Memory B cell (primary cell): ENCODE measurements around the gene LARP1.
"Not testable (repeated sequence)": the region's sequence is repeated elsewhere in the genome, so short reads cannot be mapped to it uniquely, and the experiment has no call there.

ENCODE experiments used
- ATAC-seq: fragments of 150-1000 bp; cut with Tn5 transposase; 2 replicates; pipeline ENCODE4 v1.10.0; 2021; ENCODE audit warnings: low read depth, mild to moderate bottlenecking, moderate library complexity
- DNase-seq, 2 donors: peaks; one replicate each; pipeline ENCODE4 v3.0.0; 2022; ENCODE audit warnings: low spot score in 2 of 2
- H3K27ac Mint-ChIP-seq: one replicate; pipeline ENCODE4 v1.8.0; 2022; ENCODE audit warnings: mild to moderate bottlenecking, moderate library complexity, mixed read lengths
- H3K27me3 Mint-ChIP-seq: one replicate; pipeline ENCODE4 v1.8.0; 2022; ENCODE audit warnings: mixed read lengths
- H3K36me3 Mint-ChIP-seq: one replicate; pipeline ENCODE4 v1.8.0; 2022; ENCODE audit warnings: mild to moderate bottlenecking, mixed read lengths
- H3K4me1 Mint-ChIP-seq: one replicate; pipeline ENCODE4 v1.8.0; 2022; ENCODE audit warnings: mixed read lengths
- H3K4me3 Mint-ChIP-seq: one replicate; pipeline ENCODE4 v1.8.0; 2022; ENCODE audit warnings: mild to moderate bottlenecking, moderate library complexity, mixed read lengths
- H3K9me3 Mint-ChIP-seq: one replicate; pipeline ENCODE4 v1.8.0; 2022; ENCODE audit warnings: mixed read lengths

LARP1 gene

DNA sequence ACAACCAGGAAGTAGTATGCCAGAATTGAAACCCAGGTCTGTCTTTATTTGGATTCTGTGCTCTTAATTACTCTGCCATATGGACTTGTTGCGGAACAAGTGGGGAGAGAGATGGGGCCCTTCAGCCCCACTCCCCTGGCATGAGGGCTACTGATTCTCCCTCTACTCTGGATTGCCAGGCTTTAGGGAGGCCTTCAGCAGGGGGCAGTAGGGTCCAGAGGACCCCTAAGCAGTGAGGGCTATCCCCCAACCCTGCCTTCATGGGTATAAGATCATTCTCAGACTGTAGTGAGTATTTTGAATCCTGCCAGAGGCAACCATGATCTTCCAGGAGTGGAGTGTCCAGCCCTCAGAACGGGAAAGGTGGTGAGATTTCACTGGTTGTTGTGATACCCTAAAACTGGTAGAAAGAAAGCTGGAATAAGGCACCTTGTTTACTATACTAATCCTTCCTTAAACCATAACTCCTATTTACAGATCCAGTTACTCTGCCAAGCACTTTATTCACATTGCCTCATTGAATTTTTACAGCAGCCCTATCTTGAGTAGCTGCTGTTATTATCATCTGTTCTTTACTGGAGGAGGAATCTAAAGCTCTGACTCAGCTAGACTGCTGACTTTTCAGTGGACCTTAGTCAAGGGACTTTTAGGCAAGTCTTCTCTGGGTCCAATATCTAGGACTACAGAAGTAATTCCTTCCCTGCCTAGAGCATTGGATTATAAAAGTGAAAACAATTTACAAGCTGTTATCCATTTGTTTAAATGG, 31.3 kb upstream of the LARP1 start:
- Mint-ChIP-seq H3K36me3 (no peaks in the 10 kb centered on the region), H3K27ac (no peak overlapping the region), H3K9me3 (no peaks in the 10 kb centered on the region), H3K27me3 (no peaks in the 10 kb centered on the region), H3K4me1 (no peaks in the 10 kb centered on the region), H3K4me3 (no peak overlapping the region)
- ATAC-seq, result no peak
- no peak for DNase-seq

DNA sequence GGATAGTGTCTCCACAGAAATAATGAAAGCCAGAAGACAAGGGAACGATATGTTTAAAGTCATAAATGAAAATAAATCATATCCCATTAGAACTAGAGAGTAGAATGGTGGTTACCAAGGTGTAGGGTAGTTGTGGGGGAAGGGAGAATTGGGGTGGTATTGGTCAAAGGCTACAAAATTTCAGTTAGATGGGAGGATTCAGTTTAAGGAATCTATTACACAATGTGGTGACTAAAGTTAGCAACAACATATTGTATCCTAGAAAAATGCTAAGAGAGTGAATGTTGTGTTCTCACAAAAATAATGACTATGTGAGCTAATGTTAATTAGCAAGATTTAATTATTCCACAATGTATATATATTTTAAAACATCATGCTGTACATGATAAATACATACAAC, 27.8 kb upstream of the LARP1 start:
- H3K27ac Mint-ChIP-seq, result no peak overlapping the region
- H3K27me3 Mint-ChIP-seq, result no peaks in the 10 kb centered on the region
- H3K36me3 Mint-ChIP-seq, result peaks cover 4% of the 10 kb centered on the region
- ATAC-seq (no peak), DNase-seq (no peak)
- H3K4me3 Mint-ChIP-seq, result no peak overlapping the region
- H3K4me1 Mint-ChIP-seq, result no peaks in the 10 kb centered on the region
- no peaks in the 10 kb centered on the region for H3K9me3 Mint-ChIP-seq

DNA sequence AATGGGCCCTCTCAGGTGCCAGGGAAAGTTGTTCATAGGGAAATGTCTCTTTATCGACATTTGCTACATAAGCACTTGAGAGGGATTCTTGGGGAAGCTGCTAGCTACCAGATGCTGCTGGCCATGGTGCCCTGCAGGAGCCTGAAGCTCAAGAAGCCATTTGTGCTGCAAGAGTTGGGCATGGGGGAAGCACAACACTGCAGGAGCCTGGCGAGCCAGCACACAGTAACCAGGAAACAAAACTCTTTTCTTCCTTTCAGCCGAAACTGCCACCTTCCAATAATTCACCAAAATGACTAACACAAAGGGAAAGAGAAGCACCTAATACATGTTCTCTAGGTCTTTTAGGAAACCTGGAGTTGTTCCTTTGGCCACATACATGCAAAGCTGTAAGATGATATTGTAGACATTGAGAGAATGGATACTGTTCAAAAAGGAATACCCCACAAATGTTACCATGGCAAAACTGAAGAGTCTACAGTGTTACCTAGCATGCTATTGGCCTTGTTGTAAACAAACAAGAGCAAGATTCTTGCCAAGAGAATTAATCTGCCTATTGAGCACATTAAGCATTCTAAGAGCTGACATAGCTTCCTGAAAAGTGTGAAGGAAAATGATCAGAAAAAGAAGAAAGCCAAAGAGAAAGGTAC, 26.1 kb upstream of the LARP1 start:
- no peak overlapping the region for H3K27ac Mint-ChIP-seq
- H3K36me3 Mint-ChIP-seq, result peaks cover 4% of the 10 kb centered on the region
- ATAC-seq (no peak), DNase-seq (no peak)
- H3K4me3 Mint-ChIP-seq, result no peak overlapping the region
- H3K4me1 Mint-ChIP-seq, result no peaks in the 10 kb centered on the region
- no peaks in the 10 kb centered on the region for H3K9me3 Mint-ChIP-seq
- H3K27me3 Mint-ChIP-seq, result no peaks in the 10 kb centered on the region

DNA sequence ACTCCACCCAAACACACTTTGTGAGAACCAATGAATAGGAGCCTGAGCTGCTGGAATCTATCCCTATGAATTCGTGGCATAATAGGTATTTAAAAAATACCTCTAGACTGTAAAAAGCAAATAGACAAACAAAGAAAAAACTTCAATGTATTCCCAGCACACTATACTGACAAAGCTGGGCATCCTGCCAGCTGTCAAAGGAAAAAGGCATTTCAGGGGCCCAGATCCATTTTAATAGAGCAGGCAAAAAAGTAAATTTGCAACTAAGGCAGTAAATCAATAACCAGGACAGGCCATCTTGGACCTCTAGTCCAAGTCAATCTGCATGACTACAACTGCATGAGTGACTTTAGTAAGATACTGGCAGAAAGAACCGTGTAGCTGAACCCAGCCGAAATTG, 25.6 kb upstream of the LARP1 start:
- ATAC-seq, result no peak
- H3K27ac Mint-ChIP-seq, result no peak overlapping the region

DNA sequence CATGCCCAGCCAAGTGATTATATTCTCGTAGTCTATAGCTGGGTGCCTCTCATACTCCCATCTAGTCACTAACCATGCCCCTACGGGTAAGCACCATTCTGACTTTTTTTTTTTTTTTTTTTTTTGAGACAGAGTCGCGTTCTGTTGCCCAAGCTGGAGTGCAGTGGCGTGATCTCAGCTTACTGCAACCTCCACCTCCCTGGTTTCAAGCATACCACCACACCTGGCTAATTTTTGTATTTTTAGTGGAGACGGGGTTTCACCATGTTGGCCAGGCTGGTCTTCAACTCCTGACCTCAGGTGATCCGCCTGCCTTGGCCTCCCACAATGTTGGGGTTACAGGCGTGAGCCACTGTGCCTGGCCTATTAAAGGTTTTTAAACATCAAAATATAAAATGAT, 24.4 kb upstream of the LARP1 start:
- H3K36me3 Mint-ChIP-seq, H3K9me3 Mint-ChIP-seq, H3K27ac Mint-ChIP-seq, H3K27me3 Mint-ChIP-seq, H3K4me1 Mint-ChIP-seq, DNase-seq, H3K4me3 Mint-ChIP-seq, ATAC-seq: not testable (repeated sequence)

More for the DNA sequence above, 25.6 kb upstream of the LARP1 start:
- peaks cover under 1% of the 10 kb centered on the region for H3K4me1 Mint-ChIP-seq
- no peaks in the 10 kb centered on the region for H3K27me3 Mint-ChIP-seq
- H3K36me3 Mint-ChIP-seq, result peaks cover 4% of the 10 kb centered on the region
- H3K9me3 Mint-ChIP-seq, result no peaks in the 10 kb centered on the region
- DNase-seq, result no peak
- no peak overlapping the region for H3K4me3 Mint-ChIP-seq

DNA sequence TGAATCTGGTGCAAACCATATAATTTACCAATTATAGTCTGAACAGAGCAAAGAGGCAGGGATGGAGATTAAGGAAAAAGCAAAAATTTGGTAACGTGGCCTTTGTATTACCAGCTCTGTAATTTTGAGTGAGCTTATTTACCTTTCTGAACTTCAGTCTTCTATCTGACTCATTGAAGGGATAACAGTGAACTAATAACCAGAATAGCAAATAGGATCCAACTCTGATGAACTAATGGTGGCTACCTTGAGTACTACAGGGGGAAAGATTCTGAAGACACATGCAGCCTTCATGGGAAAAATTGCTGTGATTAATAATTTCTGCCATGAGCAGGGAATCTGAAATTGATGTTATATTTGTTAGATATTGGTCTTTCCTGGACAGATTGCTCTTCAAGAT, 23.0 kb upstream of the LARP1 start:
- H3K4me1 Mint-ChIP-seq, result peaks cover 2% of the 10 kb centered on the region
- no peak for ATAC-seq

DNA sequence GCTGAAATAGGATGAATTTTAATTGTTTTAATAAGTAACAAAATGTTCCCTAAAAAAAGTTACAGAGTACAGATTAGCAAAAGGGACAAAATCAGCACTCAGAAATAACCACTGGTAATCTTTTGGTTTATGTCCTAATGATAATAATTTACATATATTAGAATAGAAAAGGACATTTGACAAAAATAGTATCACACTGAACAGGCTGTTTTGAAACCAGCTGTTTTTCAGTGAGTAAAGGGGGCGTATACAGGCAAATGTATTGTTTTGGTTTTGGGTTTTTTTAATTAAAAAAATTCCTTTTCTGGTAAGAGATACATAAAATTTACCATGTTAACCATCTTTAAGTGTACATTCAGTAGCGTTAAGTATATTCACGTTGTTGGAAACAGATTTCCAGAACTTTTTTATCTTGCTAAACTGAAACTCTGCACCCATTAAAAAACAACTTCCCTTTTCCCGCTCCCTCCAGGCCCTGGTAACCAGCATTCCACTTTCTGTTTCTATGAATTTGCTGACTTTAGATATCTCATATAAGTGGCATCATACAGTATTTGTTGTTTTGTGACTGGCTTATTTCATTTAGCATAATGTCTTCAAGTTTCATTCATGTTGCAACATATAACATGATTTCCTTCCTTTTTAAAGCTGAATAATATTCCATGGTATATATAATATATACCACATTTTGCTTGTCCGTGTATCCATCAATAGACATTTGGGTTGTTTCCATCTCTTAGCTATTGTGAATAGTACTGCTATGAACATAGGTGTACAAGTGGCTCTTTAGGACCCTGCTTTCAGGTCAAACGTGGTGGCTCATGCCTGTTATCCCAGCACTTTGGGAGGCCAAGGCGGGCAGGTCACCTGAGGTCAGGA, 20.6 kb upstream of the LARP1 start:
- Mint-ChIP-seq H3K4me3 (no peak overlapping the region), H3K27ac (no peak overlapping the region), H3K36me3 (peaks cover 2% of the 10 kb centered on the region), H3K4me1 (peaks cover 2% of the 10 kb centered on the region), H3K27me3 (no peaks in the 10 kb centered on the region), H3K9me3 (no peaks in the 10 kb centered on the region)
- DNase-seq (no peak), ATAC-seq (no peak)

More for the DNA sequence above, 23.0 kb upstream of the LARP1 start:
- DNase-seq, result no peak
- no peak overlapping the region for H3K27ac Mint-ChIP-seq
- H3K4me3 Mint-ChIP-seq, result no peak overlapping the region
- no peaks in the 10 kb centered on the region for H3K9me3 Mint-ChIP-seq
- H3K27me3 Mint-ChIP-seq, result no peaks in the 10 kb centered on the region
- peaks cover 4% of the 10 kb centered on the region for H3K36me3 Mint-ChIP-seq

DNA sequence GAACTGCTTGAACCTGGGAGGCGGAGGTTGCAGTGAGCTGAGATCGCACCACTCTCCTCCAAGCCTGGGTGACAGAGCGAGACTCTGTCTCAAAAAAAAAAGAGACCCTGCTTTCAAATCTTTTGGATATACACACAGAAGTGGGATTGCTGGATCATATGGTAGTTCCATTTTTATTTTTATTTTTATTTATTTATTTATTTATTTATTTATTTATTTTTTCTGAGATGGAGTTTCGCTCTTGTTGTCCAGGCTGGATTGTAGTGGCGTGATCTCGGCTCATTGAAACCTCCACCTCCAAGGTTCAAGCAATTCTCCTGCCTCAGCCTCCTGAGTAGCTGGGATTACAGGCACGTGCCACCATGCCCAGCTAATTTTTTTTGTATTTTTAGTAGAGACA, 19.8 kb upstream of the LARP1 start:
- H3K9me3 Mint-ChIP-seq, H3K27ac Mint-ChIP-seq, H3K36me3 Mint-ChIP-seq, H3K4me3 Mint-ChIP-seq, H3K4me1 Mint-ChIP-seq, ATAC-seq, DNase-seq, H3K27me3 Mint-ChIP-seq: not testable (repeated sequence)

DNA sequence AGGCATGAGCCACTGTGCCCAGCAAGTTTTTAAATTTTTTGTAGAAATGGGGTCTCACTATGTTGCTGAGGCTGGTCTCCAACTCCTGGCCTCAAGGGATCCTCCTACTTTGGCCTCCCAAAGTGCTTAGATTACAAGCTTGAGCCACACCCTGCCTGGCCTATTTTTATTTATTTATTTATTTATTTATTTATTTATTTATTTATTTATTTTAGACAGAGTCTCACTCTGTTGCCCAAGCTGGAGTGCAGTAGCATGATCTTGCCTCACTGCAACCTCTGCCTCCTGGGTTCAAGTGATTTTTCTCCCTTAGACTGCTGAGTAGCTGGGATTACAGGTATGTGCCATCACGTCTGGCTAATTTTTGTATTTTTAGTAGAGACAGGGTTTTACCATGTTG, 18.8 kb upstream of the LARP1 start:
- not testable (repeated sequence) for H3K4me3 Mint-ChIP-seq, H3K9me3 Mint-ChIP-seq, H3K4me1 Mint-ChIP-seq

DNA sequence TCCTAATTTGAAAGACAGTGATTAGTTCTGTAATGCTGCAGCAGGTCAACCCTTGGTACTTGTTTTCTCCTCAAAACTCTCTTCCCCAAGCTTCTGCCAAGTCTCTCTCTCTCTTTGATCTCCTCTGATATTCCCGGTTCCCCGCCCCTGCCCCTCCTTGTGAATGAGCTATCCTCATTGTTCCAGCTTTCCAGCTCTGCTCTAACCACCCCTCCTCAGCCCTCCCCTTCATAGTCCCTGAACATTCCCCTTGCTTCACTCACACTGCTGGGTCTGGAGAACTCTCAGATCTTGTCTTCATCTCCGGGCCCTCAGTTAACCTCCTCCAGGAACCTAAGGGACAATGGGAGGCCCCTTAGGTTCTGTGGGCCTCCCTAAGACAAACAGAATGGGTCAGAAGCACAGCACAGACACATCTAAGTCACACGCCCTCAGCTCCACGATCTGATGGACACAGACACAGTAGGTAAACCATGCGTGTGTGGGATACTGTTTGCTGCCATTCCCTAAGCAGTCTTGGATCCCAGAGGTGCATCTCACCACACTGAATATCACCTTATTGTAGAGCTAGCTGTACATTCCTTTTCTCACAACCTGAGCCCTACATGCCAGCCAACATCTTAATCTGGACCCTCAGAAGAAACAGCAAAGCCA, 17.4 kb upstream of the LARP1 start:
- DNase-seq, result no peak
- Mint-ChIP-seq H3K9me3 (no peaks in the 10 kb centered on the region), H3K4me3 (no peak overlapping the region), H3K27ac (no peak overlapping the region), H3K4me1 (peaks cover 2% of the 10 kb centered on the region), H3K36me3 (no peaks in the 10 kb centered on the region), H3K27me3 (no peaks in the 10 kb centered on the region)
- ATAC-seq, result no peak

More for the DNA sequence above, 18.8 kb upstream of the LARP1 start:
- H3K27me3 Mint-ChIP-seq, H3K27ac Mint-ChIP-seq, ATAC-seq, DNase-seq, H3K36me3 Mint-ChIP-seq: not testable (repeated sequence)

DNA sequence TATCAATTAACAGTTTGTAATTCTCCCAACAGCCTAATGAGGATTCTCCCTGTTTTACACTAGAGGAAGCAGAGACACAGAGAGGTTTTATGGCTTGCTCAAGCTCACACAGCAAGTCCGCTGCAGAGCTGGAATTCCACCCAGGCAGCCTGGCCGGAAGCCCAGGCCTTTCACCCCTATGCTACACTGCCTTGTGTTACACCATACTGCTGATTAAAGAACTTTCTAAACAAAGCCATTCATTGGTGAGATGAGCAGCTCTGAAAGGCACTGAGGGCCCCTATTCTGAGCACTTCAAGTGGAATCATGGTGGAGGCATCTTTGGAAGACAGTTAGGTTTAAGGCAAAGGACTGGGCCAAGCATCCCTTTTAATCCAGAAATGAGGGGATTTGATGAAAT, 14.7 kb upstream of the LARP1 start:
- DNase-seq (no peak), ATAC-seq (no peak)
- H3K27ac Mint-ChIP-seq, result no peak overlapping the region
- no peaks in the 10 kb centered on the region for H3K36me3 Mint-ChIP-seq
- no peaks in the 10 kb centered on the region for H3K27me3 Mint-ChIP-seq
- no peaks in the 10 kb centered on the region for H3K9me3 Mint-ChIP-seq
- H3K4me3 Mint-ChIP-seq, result no peak overlapping the region
- no peaks in the 10 kb centered on the region for H3K4me1 Mint-ChIP-seq

DNA sequence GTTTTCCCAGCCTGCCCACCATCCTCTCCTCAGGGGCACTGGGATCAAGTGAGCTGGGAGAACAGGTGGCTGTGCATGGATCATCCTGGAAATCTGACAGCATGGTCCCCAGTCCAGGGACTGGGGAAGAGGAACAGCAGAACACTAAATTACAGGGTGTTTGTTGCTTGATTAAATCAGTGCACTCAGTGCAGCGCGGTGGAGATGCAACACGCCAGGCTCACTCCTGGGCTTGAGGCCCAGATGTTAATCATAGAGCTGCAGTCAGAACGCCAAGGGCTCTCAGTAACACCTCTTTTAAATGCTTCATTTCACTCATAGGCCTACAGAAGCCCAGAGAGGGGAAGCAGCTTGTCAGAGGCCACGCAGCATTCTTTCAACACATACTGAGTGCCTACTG, 14.2 kb upstream of the LARP1 start:
- DNase-seq, result no peak
- Mint-ChIP-seq H3K9me3 (no peaks in the 10 kb centered on the region), H3K4me3 (no peak overlapping the region), H3K4me1 (no peaks in the 10 kb centered on the region), H3K36me3 (no peaks in the 10 kb centered on the region), H3K27ac (no peak overlapping the region), H3K27me3 (no peaks in the 10 kb centered on the region)
- ATAC-seq, result no peak

DNA sequence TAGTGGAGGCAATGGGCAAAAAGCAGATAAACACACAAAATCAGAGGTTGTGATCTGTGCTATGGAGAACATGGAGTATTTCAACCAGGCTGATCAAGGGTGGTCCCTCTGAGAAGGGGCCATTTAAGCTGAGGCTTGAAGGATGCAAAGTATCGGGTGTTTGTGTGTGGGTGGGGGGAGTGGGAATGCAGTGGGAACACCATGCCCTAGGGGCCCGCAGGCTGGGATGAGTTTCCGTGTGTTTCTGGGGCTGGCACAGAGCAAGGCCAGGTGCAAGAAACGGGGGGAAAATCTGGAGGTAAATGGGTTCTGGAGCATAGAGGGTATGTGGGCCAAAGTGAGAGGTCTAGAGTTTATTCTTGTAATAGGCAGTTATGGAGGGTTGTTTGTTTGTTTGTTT, 13.8 kb upstream of the LARP1 start:
- Mint-ChIP-seq H3K36me3 (no peaks in the 10 kb centered on the region), H3K4me1 (no peaks in the 10 kb centered on the region), H3K9me3 (no peaks in the 10 kb centered on the region), H3K27me3 (no peaks in the 10 kb centered on the region), H3K27ac (no peak overlapping the region), H3K4me3 (no peak overlapping the region)
- DNase-seq (no peak), ATAC-seq (no peak)

DNA sequence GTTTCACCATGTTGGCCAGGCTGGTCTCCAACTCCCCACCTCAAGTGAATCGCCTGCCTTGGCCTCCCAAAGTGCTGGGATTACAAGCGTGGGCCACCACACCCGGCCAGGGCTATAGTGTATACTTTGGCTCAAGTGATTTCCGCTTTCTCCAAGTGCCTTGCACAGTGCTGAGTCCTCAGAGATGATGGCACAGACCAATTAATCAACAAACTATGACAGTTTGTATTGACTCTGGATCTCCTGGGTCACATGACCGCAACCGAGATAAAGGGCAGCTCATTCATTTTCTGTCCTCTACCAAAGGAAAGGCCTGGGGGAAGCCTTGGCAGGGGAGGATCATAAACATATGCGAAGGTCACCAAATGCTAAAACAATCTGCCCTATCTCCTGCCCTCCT, 11.4 kb upstream of the LARP1 start:
- Mint-ChIP-seq H3K27me3 (no peaks in the 10 kb centered on the region), H3K36me3 (no peaks in the 10 kb centered on the region), H3K4me1 (no peaks in the 10 kb centered on the region), H3K27ac (no peak overlapping the region), H3K4me3 (no peak overlapping the region), H3K9me3 (no peaks in the 10 kb centered on the region)
- DNase-seq (no peak), ATAC-seq (no peak)
